Karpas-422 (cell line): ENCODE results near the gene MED19. TPM values are rescaled to one million over a fixed set of nuclear protein-coding genes. Genes with fewer than 3 reads are reported as not detected.
"Not testable (repeated sequence)": the region's sequence is repeated elsewhere in the genome, so short reads cannot be mapped to it uniquely, and the experiment has no call there.

ENCODE experiments used
- DNase-seq: peaks from one replicate; pipeline ENCODE4 v3.0.0-alpha.2; 2015
- H2AFZ ChIP-seq: fragments of 200-600 bp; sonication (generic); 2 replicates; pipeline ENCODE4 v1.6.1; 2014; ENCODE audit warnings: antibody characterized with exemption, low read length, mixed read lengths
- H3K27ac ChIP-seq: fragments of 200-600 bp; sonication (generic); 2 replicates; pipeline ENCODE4 v1.5.1; 2014; ENCODE audit warnings: mild to moderate bottlenecking, low read length, moderate library complexity
- H3K27me3 ChIP-seq: fragments of 200-600 bp; sonication (generic); 2 replicates; pipeline ENCODE4 v1.6.1; 2014; ENCODE audit warnings: low read length, mixed read lengths
- H3K36me3 ChIP-seq: fragments of 200-600 bp; sonication (generic); 2 replicates; pipeline ENCODE4 v1.6.1; 2014; ENCODE audit warnings: low read length, mixed read lengths; ENCODE audit not compliant: insufficient read depth
- H3K4me1 ChIP-seq: fragments of 200-600 bp; sonication (generic); 2 replicates; pipeline ENCODE4 v1.6.1; 2014; ENCODE audit warnings: mild to moderate bottlenecking, low read length, mixed read lengths
- H3K4me2 ChIP-seq: fragments of 200-600 bp; sonication (generic); 2 replicates; pipeline ENCODE4 v1.6.1; 2014; ENCODE audit warnings: low read length, low read depth, mild to moderate bottlenecking; ENCODE audit not compliant: poor library complexity, severe bottlenecking
- H3K4me3 ChIP-seq: fragments of 200-600 bp; sonication (generic); 2 replicates; pipeline ENCODE4 v1.5.1; 2014; ENCODE audit warnings: mild to moderate bottlenecking, antibody characterized with exemption, low read length, mixed read lengths
- H3K79me2 ChIP-seq: fragments of 200-600 bp; sonication (generic); 2 replicates; pipeline ENCODE4 v1.6.1; 2014; ENCODE audit warnings: mild to moderate bottlenecking, low read length, mixed read lengths
- H3K9ac ChIP-seq: fragments of 200-600 bp; sonication (generic); 2 replicates; pipeline ENCODE4 v1.6.0; 2014; ENCODE audit warnings: low read length
- H3K9me2 ChIP-seq: fragments of 200-600 bp; sonication (generic), shearing (Covaris generic); replicated peaks from 2 replicates; pipeline ENCODE4 v1.6.0; 2014; ENCODE audit warnings: mild to moderate bottlenecking, low read length, moderate library complexity; ENCODE audit not compliant: insufficient read depth
- H3K9me3 ChIP-seq: fragments of 300-700, 200-600 bp; sonication (generic); 2 replicates; pipeline ENCODE4 v1.6.1; 2014; ENCODE audit warnings: low read length, mixed read lengths
- H4K20me1 ChIP-seq: fragments of 200-600 bp; sonication (generic); 2 replicates; pipeline ENCODE4 v1.6.1; 2014; ENCODE audit warnings: mild to moderate bottlenecking, antibody characterized with exemption, low read length, low read depth; ENCODE audit not compliant: insufficient read depth
- total RNA-seq: library from RNA; depleted of rRNA; stranded (reverse); fragments of >200 nt; shearing (Covaris generic); gene quantifications from 2 replicates; pipeline ENCODE4 v1.2.3, GENCODE V29; 2014; ENCODE audit warnings: low replicate concordance

The MED19 gene
- total RNA-seq, 1 experiment from 2014 or later = 12.8 TPM

DNA sequence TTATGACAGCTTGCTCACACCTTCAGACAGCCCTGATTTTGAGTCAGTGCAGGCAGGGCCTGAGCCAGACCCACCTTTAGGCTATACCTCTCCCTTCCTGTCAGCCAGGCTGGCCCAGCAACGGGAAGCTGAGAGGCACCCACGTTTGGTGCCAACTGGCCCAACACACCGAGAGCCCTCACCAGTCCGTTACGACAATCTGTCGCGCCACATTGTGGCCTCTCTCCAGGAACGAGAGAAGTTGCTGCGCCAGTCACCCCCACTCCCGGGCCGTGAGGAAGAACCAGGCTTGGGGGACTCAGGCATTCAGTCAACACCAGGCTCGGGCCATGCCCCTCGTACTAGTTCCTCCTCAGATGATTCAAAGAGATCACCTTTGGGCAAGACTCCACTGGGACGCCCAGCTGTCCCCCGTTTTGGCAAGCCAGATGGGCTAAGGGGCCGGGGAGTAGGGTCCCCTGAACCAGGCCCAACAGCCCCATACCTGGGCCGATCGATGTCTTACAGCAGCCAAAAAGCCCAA, 13.1 kb downstream of the MED19 start:
- no peak overlapping the region for H3K4me3 ChIP-seq
- H3K27ac ChIP-seq = no peak overlapping the region
- no peak overlapping the region for H3K4me2 ChIP-seq
- H3K79me2 ChIP-seq = no peaks in the 10 kb centered on the region
- H2AFZ ChIP-seq = no peak overlapping the region
- no peaks in the 10 kb centered on the region for H3K9me2 ChIP-seq
- no peak overlapping the region for H3K9ac ChIP-seq
- no peaks in the 10 kb centered on the region for H3K27me3 ChIP-seq
- H4K20me1 ChIP-seq = 0 out of 2 replicates have a peak, but pooled peaks cover 5% of the 10 kb centered on the region
- H3K36me3 ChIP-seq = peaks cover 57% of the 10 kb centered on the region
- H3K9me3 ChIP-seq = no peaks in the 10 kb centered on the region
- DNase-seq = no peak
- H3K4me1 ChIP-seq = no peaks in the 10 kb centered on the region

GRCh38 chr11:57690474-57690873, 21.5 kb downstream of the MED19 start:
- not testable (repeated sequence) for H3K4me1 ChIP-seq, H3K9me3 ChIP-seq, H3K4me2 ChIP-seq, H2AFZ ChIP-seq, H3K4me3 ChIP-seq, DNase-seq, H3K27ac ChIP-seq, H3K9me2 ChIP-seq, H3K27me3 ChIP-seq, H3K9ac ChIP-seq, H4K20me1 ChIP-seq
- H3K79me2 ChIP-seq = peaks cover 34% of the 10 kb centered on the region
- peaks cover 54% of the 10 kb centered on the region for H3K36me3 ChIP-seq

GRCh38 chr11:57681168-57681567, 30.8 kb downstream of the MED19 start:
- no peak overlapping the region for H2AFZ ChIP-seq
- peaks cover 35% of the 10 kb centered on the region for H4K20me1 ChIP-seq
- no peak for DNase-seq
- no peak overlapping the region for H3K27ac ChIP-seq
- no peaks in the 10 kb centered on the region for H3K27me3 ChIP-seq
- H3K9me3 ChIP-seq = no peaks in the 10 kb centered on the region
- no peak overlapping the region for H3K9ac ChIP-seq
- H3K9me2 ChIP-seq = no peaks in the 10 kb centered on the region
- peaks cover 85% of the 10 kb centered on the region for H3K79me2 ChIP-seq
- no peak overlapping the region for H3K4me2 ChIP-seq
- H3K4me3 ChIP-seq = no peak overlapping the region
- no peaks in the 10 kb centered on the region for H3K4me1 ChIP-seq
- peaks cover 59% of the 10 kb centered on the region for H3K36me3 ChIP-seq

GRCh38 chr11:57680552-57680874, 31.5 kb downstream of the MED19 start:
- Histone ChIP-seq H4K20me1 (peaks cover 35% of the 10 kb centered on the region), H3K4me1 (no peaks in the 10 kb centered on the region), H3K27me3 (no peaks in the 10 kb centered on the region), H3K9ac (no peak overlapping the region), H3K79me2 (peaks cover 85% of the 10 kb centered on the region), H3K9me2 (no peaks in the 10 kb centered on the region), H3K4me2 (no peak overlapping the region), H3K4me3 (no peak overlapping the region), H3K27ac (no peak overlapping the region), H3K36me3 (peaks cover 62% of the 10 kb centered on the region), H2AFZ (no peak overlapping the region), H3K9me3 (no peaks in the 10 kb centered on the region)
- DNase-seq = no peak

GRCh38 chr11:57679396-57679795, 32.6 kb downstream of the MED19 start:
- peaks cover 88% of the 10 kb centered on the region for H3K79me2 ChIP-seq
- H3K9ac ChIP-seq = no peak overlapping the region
- no peaks in the 10 kb centered on the region for H3K9me2 ChIP-seq
- H3K4me2 ChIP-seq = no peak overlapping the region
- H3K27ac ChIP-seq = no peak overlapping the region
- H4K20me1 ChIP-seq = peaks cover 37% of the 10 kb centered on the region
- H3K4me3 ChIP-seq = no peak overlapping the region
- no peaks in the 10 kb centered on the region for H3K9me3 ChIP-seq
- no peak overlapping the region for H2AFZ ChIP-seq
- H3K36me3 ChIP-seq = peaks cover 67% of the 10 kb centered on the region
- DNase-seq = no peak
- H3K27me3 ChIP-seq = no peaks in the 10 kb centered on the region
- no peaks in the 10 kb centered on the region for H3K4me1 ChIP-seq

- no peaks in the 10 kb centered on the region for H3K9me3 ChIP-seq
- no peaks in the 10 kb centered on the region for H3K9me2 ChIP-seq
- peaks cover 93% of the 10 kb centered on the region for H3K79me2 ChIP-seq
- peaks cover 66% of the 10 kb centered on the region for H3K36me3 ChIP-seq
- H3K4me1 ChIP-seq = no peaks in the 10 kb centered on the region
- H4K20me1 ChIP-seq = peaks cover 33% of the 10 kb centered on the region
- no peak overlapping the region for H2AFZ ChIP-seq
- no peak overlapping the region for H3K4me3 ChIP-seq
- H3K9ac ChIP-seq = no peak overlapping the region
- H3K4me2 ChIP-seq = no peak overlapping the region
- no peak for DNase-seq
- no peaks in the 10 kb centered on the region for H3K27me3 ChIP-seq
- no peak overlapping the region for H3K27ac ChIP-seq
Observed at GRCh38 chr11:57675176-57675941, 36.7 kb downstream of the MED19 start.

DNA sequence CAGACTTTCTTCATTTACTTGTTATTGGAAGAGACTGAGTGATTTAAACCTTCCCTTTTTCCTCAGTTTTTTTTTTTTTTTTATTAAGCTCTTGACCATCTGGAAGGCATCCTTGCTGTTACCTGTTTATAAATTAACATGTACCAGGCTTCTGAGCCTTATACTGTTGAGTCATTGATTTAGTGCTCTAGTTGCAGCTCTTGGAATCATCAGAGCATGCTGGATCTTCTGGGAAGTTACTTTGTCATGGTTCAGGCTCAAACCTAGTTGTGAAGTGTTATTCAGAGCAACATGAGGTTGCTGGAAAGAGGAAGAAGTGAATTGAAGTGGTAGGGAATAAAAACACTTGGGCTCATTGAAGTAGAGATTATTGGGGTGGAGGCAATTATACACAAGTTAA, 37.8 kb downstream of the MED19 start:
- Histone ChIP-seq H3K4me3 (no peak overlapping the region), H4K20me1 (peaks cover 36% of the 10 kb centered on the region), H3K79me2 (peaks cover 93% of the 10 kb centered on the region), H3K36me3 (peaks cover 66% of the 10 kb centered on the region), H3K9me3 (no peaks in the 10 kb centered on the region), H3K4me2 (no peak overlapping the region), H3K9me2 (no peaks in the 10 kb centered on the region), H3K27me3 (no peaks in the 10 kb centered on the region), H3K27ac (no peak overlapping the region), H3K4me1 (peaks cover 8% of the 10 kb centered on the region), H2AFZ (no peak overlapping the region), H3K9ac (no peak overlapping the region)
- no peak for DNase-seq

GRCh38 chr11:57668434-57668782, 43.6 kb downstream of the MED19 start:
- Histone ChIP-seq H3K9ac (peak overlapping the region; percentile 98), H3K27ac (peak overlapping the region; percentile 89), H3K9me3 (no peaks in the 10 kb centered on the region), H3K4me1 (peaks cover 20% of the 10 kb centered on the region), H3K4me2 (peak overlapping the region; percentile 99), H4K20me1 (peaks cover 28% of the 10 kb centered on the region), H3K4me3 (peak overlapping the region; percentile 97), H3K9me2 (no peaks in the 10 kb centered on the region), H3K36me3 (peaks cover 28% of the 10 kb centered on the region; the same call in 1 of the 2 replicates), H2AFZ (peak overlapping the region; percentile 54; the same call in 1 of the 2 replicates), H3K79me2 (peaks cover 54% of the 10 kb centered on the region), H3K27me3 (no peaks in the 10 kb centered on the region)
- DNase-seq = peak; percentile 73
